ENCODE results near the gene TAPT1.
A peak's percentile ranks its signal among the peaks of the same experiment; 100 is the strongest.

TAPT1 gene

GRCh38 chr4:16125571-16126445 is 100.5 kb downstream of the TAPT1 start:
- DNase-seq: no peak

GRCh38 chr4:16124232-16124631 is 102.0 kb downstream of the TAPT1 start:
- DNase-seq: peak in 1 of 2 experiments; percentile 43

GRCh38 chr4:16123356-16124084 is 102.8 kb downstream of the TAPT1 start:
- DNase-seq: peak in 1 of 2 experiments; percentile 26

- DNase-seq: no peak
Observed at GRCh38 chr4:16122784-16123183, 103.5 kb downstream of the TAPT1 start.

GRCh38 chr4:16122308-16122711 is 104.0 kb downstream of the TAPT1 start:
- DNase-seq: no peak

- no peak for DNase-seq
Observed at GRCh38 chr4:16120720-16121119, 105.6 kb downstream of the TAPT1 start.

- DNase-seq: no peak
Observed at GRCh38 chr4:16119981-16120380, 106.3 kb downstream of the TAPT1 start.

- DNase-seq: no peak
Observed at GRCh38 chr4:16118090-16118489, 108.2 kb downstream of the TAPT1 start.

GRCh38 chr4:16117164-16117563 is 109.1 kb downstream of the TAPT1 start:
- DNase-seq: no peak

GRCh38 chr4:16116493-16116990 is 109.7 kb downstream of the TAPT1 start:
- DNase-seq: no peak

GRCh38 chr4:16116019-16116418 is 110.3 kb downstream of the TAPT1 start:
- DNase-seq: no peak

GRCh38 chr4:16114546-16114945 is 111.7 kb downstream of the TAPT1 start:
- DNase-seq: no peak

- no peak for DNase-seq
Observed at GRCh38 chr4:16113741-16114140, 112.5 kb downstream of the TAPT1 start.

- no peak for DNase-seq
Observed at GRCh38 chr4:16111533-16111932, 114.7 kb downstream of the TAPT1 start.

GRCh38 chr4:16110661-16111290 is 115.5 kb downstream of the TAPT1 start:
- DNase-seq: no peak
